Cardiac fibroblast (primary cell): ENCODE data around the gene TMEM150A.

Experiments
- DNase-seq, 2 donors: peaks; one replicate each; pipeline versions ENCODE4 v3.0.0 to v3.0.0-alpha.2; 2010; ENCODE audit warnings: low read depth in 2 of 2
- H3K4me3 ChIP-seq, 2 donors: replicated peaks in 1 of 2; 1 replicate in 1 of 2; 2 replicates in 1 of 2; pipeline ENCODE4 v1.5.1; 2011; ENCODE audit warnings: low read depth in 2 of 2, low read length in 2 of 2, mild to moderate bottlenecking in 2 of 2, moderate library complexity in 1 of 2
- CTCF ChIP-seq: IDR thresholded peaks from one replicate; pipeline ENCODE4 v1.5.1; 2011; ENCODE audit warnings: low read depth, mild to moderate bottlenecking, low read length, inconsistent platforms

Gene TMEM150A

GRCh38 chr2:85580206-85580605 lies 22.3 kb downstream of the TMEM150A start:
- no peak for DNase-seq
- H3K4me3 ChIP-seq = no peak overlapping the region
- no peak for TF ChIP-seq CTCF

- no peak for DNase-seq
- no peak overlapping the region for H3K4me3 ChIP-seq
- TF ChIP-seq CTCF = no peak
These were observed 23.1 kb downstream of the TMEM150A start for GRCh38 chr2:85579266-85579935.

GRCh38 chr2:85578243-85579180 lies 24.0 kb downstream of the TMEM150A start:
- no peak overlapping the region for H3K4me3 ChIP-seq
- no peak for DNase-seq
- TF ChIP-seq CTCF = no peak

GRCh38 chr2:85577386-85578242 lies 24.9 kb downstream of the TMEM150A start, which contains the start of gene VAMP8:
VAMP8 (plus strand) TSS chr2:85577586; CDS start chr2:85577647, 61 bp downstream.
- H3K4me3 ChIP-seq = no peak within 1 kb of the TSS
- DNase-seq = no peak
- no peak for TF ChIP-seq CTCF

- no peak for DNase-seq
- no peak overlapping the region for H3K4me3 ChIP-seq
- TF ChIP-seq CTCF = no peak
These were observed 25.5 kb downstream of the TMEM150A start for GRCh38 chr2:85577063-85577385.

GRCh38 chr2:85575739-85576138 lies 26.8 kb downstream of the TMEM150A start:
- H3K4me3 ChIP-seq = no peak overlapping the region
- TF ChIP-seq CTCF = no peak
- DNase-seq = no peak
